Hepatocyte (in vitro differentiated cells): Measurements from ENCODE around the gene SH3RF3. TPM values are rescaled to one million over a fixed set of nuclear protein-coding genes. Genes with fewer than 3 reads are reported as not detected.

ENCODE experiments used
- DNase-seq: peaks from one replicate; pipeline ENCODE4 v3.0.0-alpha.2; 2016; ENCODE audit warnings: low spot score
- H2AFZ ChIP-seq: fragments of 200-600 bp; sonication (generic); 2 replicates; pipeline ENCODE4 v1.6.0; 2016; ENCODE audit warnings: antibody characterized with exemption, mild to moderate bottlenecking
- H3K27ac ChIP-seq: fragments of 200-600 bp; sonication (generic); 2 replicates; pipeline ENCODE4 v1.5.1; 2016; ENCODE audit warnings: mild to moderate bottlenecking
- H3K27me3 ChIP-seq: fragments of 200-600 bp; sonication (generic); 2 replicates; pipeline ENCODE4 v1.6.1; 2016
- H3K36me3 ChIP-seq: fragments of 200-600 bp; sonication (generic); replicated peaks from 2 replicates; pipeline ENCODE4 v1.5.1; 2016; ENCODE audit warnings: low read depth; ENCODE audit not compliant: insufficient read depth
- H3K4me1 ChIP-seq: fragments of 200-600 bp; sonication (generic); 2 replicates; pipeline ENCODE4 v1.5.1; 2016; ENCODE audit warnings: mild to moderate bottlenecking, moderate library complexity; ENCODE audit not compliant: insufficient read depth
- H3K4me2 ChIP-seq: fragments of 200-600 bp; sonication (generic); 2 replicates; pipeline ENCODE4 v1.6.0; 2016
- H3K4me3 ChIP-seq: fragments of 200-600 bp; sonication (generic); 2 replicates; pipeline ENCODE4 v1.5.1; 2016; ENCODE audit warnings: mild to moderate bottlenecking
- H3K79me2 ChIP-seq: fragments of 200-600 bp; sonication (generic); 2 replicates; pipeline ENCODE4 v1.6.0; 2017; ENCODE audit warnings: mild to moderate bottlenecking
- H3K9me2 ChIP-seq: fragments of 200-600 bp; sonication (generic); replicated peaks from 2 replicates; pipeline ENCODE4 v1.6.0; 2017; ENCODE audit warnings: mild to moderate bottlenecking; ENCODE audit not compliant: insufficient read depth
- H3K9me3 ChIP-seq: fragments of 200-600 bp; sonication (generic); 2 replicates; pipeline ENCODE4 v1.5.1; 2016; ENCODE audit warnings: low read depth, mild to moderate bottlenecking
- H4K20me1 ChIP-seq: fragments of 200-600 bp; sonication (generic); 2 replicates; pipeline ENCODE4 v1.6.0; 2016; ENCODE audit warnings: mild to moderate bottlenecking; ENCODE audit not compliant: insufficient read depth, poor library complexity, severe bottlenecking
- EZH2 ChIP-seq: fragments of 200-600 bp; sonication (generic); IDR thresholded peaks from 2 replicates; pipeline ENCODE4 v1.6.1; 2016; ENCODE audit warnings: antibody characterized with exemption, mild to moderate bottlenecking, borderline replicate concordance
- EZH2phosphoT487 ChIP-seq: fragments of 200-600 bp; sonication (generic); IDR thresholded peaks from one replicate; pipeline ENCODE4 v1.6.1; 2018; ENCODE audit warnings: antibody characterized with exemption, mild to moderate bottlenecking, low read depth, moderate library complexity; ENCODE audit not compliant: unreplicated experiment, severe bottlenecking
- WGBS: methylation state at CpG from one replicate; pipeline ENCODE4 v1.1.6; 2016; ENCODE audit warnings: low lambda C conversion rate; ENCODE audit errors: missing lambda C conversion rate; 5-methylcytosine and 5-hydroxymethylcytosine counted together
- polyA plus RNA-seq: library from polyadenylated mRNA; unstranded; fragments of >200 nt; fragmentation: Nextera tagmentation; extraction: Ambion mirVana; gene quantifications from 2 replicates; pipeline ENCODE4 v1.2.1, GENCODE V29; 2016
- total RNA-seq: library from RNA; depleted of rRNA; stranded (reverse); fragments of >200 nt; gene quantifications from 2 replicates; pipeline ENCODE4 v1.2.3, GENCODE V29; 2014
- TF ChIP-seq, protein P1 (sequence below): fragments of 200-600 bp; sonication (generic); IDR thresholded peaks from 2 replicates; pipeline ENCODE4 v1.5.1; 2016; ENCODE audit warnings: antibody characterized with exemption, mild to moderate bottlenecking; ENCODE audit not compliant: poor library complexity

Gene SH3RF3
- total and polyA plus RNA-seq, 2 experiments from 2014 or later: 1.9 to 2.1 TPM

DNA sequence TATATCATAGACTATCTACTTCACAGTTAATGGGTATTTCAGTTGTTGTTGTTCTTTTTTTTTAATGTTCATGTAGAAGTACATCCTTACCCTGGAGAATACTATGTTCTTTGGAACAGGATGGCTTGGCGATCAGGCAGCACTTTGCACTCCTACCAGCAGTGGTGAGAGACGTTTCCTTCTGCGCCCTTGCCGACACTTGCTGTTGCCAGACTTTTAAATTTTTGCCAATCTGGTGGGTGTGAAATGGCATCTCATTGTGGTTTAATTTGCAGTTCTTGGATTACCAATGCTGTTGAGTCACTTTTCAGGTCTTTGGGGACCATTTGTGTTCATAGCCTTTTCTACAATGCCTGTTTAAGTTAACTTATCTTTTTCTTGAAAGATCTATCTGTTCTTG is 197.3 kb downstream of the SH3RF3 start:
- no peaks in the 10 kb centered on the region for H3K36me3 ChIP-seq
- 99% methylated on average over 4 of the region's 4 CpGs for WGBS
- no peaks in the 10 kb centered on the region for H3K9me2 ChIP-seq
- H3K27ac ChIP-seq: no peak overlapping the region
- no peak overlapping the region for H3K4me2 ChIP-seq
- H2AFZ ChIP-seq: no peak overlapping the region
- H3K4me1 ChIP-seq: peaks cover 15% of the 10 kb centered on the region
- no peaks in the 10 kb centered on the region for H4K20me1 ChIP-seq
- H3K27me3 ChIP-seq: no peaks in the 10 kb centered on the region
- H3K79me2 ChIP-seq: peaks cover 3% of the 10 kb centered on the region
- DNase-seq: no peak
- no peaks in the 10 kb centered on the region for H3K9me3 ChIP-seq
- H3K4me3 ChIP-seq: no peak overlapping the region
- TF ChIP-seq, protein P1, sequence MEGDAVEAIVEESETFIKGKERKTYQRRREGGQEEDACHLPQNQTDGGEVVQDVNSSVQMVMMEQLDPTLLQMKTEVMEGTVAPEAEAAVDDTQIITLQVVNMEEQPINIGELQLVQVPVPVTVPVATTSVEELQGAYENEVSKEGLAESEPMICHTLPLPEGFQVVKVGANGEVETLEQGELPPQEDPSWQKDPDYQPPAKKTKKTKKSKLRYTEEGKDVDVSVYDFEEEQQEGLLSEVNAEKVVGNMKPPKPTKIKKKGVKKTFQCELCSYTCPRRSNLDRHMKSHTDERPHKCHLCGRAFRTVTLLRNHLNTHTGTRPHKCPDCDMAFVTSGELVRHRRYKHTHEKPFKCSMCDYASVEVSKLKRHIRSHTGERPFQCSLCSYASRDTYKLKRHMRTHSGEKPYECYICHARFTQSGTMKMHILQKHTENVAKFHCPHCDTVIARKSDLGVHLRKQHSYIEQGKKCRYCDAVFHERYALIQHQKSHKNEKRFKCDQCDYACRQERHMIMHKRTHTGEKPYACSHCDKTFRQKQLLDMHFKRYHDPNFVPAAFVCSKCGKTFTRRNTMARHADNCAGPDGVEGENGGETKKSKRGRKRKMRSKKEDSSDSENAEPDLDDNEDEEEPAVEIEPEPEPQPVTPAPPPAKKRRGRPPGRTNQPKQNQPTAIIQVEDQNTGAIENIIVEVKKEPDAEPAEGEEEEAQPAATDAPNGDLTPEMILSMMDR: no peak
- TF ChIP-seq EZH2phosphoT487: no peak
- TF ChIP-seq EZH2: no peak

GRCh38 chr2:109330056-109330455 is 201.1 kb downstream of the SH3RF3 start:
- no peak overlapping the region for H3K4me2 ChIP-seq
- H2AFZ ChIP-seq: no peak overlapping the region
- H3K4me3 ChIP-seq: no peak overlapping the region
- peaks cover 3% of the 10 kb centered on the region for H3K79me2 ChIP-seq
- H3K36me3 ChIP-seq: no peaks in the 10 kb centered on the region
- WGBS: 90% methylated on average over 4 of the region's 4 CpGs
- H4K20me1 ChIP-seq: no peaks in the 10 kb centered on the region
- peaks cover 9% of the 10 kb centered on the region for H3K4me1 ChIP-seq
- no peak for DNase-seq
- TF ChIP-seq, protein P1: no peak
- TF ChIP-seq EZH2 (no peak), EZH2phosphoT487 (no peak)
- H3K9me3 ChIP-seq: no peaks in the 10 kb centered on the region
- no peak overlapping the region for H3K27ac ChIP-seq
- no peaks in the 10 kb centered on the region for H3K9me2 ChIP-seq
- H3K27me3 ChIP-seq: no peaks in the 10 kb centered on the region

DNA sequence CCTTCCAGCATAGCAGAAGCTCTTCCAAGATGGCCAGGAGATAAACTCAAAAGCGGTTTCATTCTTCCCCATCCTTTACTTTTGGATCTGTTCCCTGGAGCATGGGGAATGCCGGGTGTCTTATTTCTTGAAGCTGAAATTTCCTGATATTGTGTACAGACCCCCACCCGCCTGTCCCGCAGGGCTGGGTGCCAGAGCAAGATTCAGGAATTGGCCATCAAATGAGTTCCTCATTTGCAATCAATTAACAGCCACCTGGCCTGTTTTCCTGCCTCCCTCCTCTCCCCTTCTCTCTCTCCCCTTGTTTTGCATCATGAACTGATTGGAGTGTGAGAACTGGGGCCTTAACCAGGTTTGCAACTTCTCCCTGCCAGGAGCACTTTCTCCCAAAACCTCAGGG is 202.1 kb downstream of the SH3RF3 start:
- no peak overlapping the region for H3K27ac ChIP-seq
- H3K4me1 ChIP-seq: peaks cover 15% of the 10 kb centered on the region
- no peak overlapping the region for H3K4me2 ChIP-seq
- no peak for DNase-seq
- whole genome bisulfite sequencing: 73% methylated on average over 4 of the region's 4 CpGs
- no peaks in the 10 kb centered on the region for H3K9me3 ChIP-seq
- H3K27me3 ChIP-seq: no peaks in the 10 kb centered on the region
- no peak overlapping the region for H3K4me3 ChIP-seq
- TF ChIP-seq EZH2phosphoT487 (no peak), EZH2 (no peak)
- TF ChIP-seq, protein P1: no peak
- no peaks in the 10 kb centered on the region for H3K36me3 ChIP-seq
- H3K9me2 ChIP-seq: no peaks in the 10 kb centered on the region
- H4K20me1 ChIP-seq: no peaks in the 10 kb centered on the region
- H3K79me2 ChIP-seq: peaks cover 3% of the 10 kb centered on the region
- no peak overlapping the region for H2AFZ ChIP-seq
